SK-N-SH treated with all-trans-retinoic acid at 6 μM for 48 hours (cell line): Measurements from ENCODE around the gene PRKCB.

Source experiments
- ATAC-seq: fragments of 200-7000 bp; cut with Tn5 transposase; 3 replicates; pipeline ENCODE4 v1.9.1; 2020; ENCODE audit warnings: mild to moderate bottlenecking, moderate library complexity
- CSDC2 ChIP-seq: fragments of 250-450 bp; sonication (Bioruptor Pico); IDR thresholded peaks from 2 replicates; pipeline ENCODE4 v1.5.0; 2020; ENCODE audit warnings: mild to moderate bottlenecking, moderate library complexity
- ESRRG ChIP-seq: fragments of 250-450 bp; sonication (Bioruptor Pico); IDR thresholded peaks from 2 replicates; pipeline ENCODE4 v1.6.1; 2021; ENCODE audit warnings: mild to moderate bottlenecking
- GLIS3 ChIP-seq: fragments of 250-450 bp; sonication (Bioruptor Pico); IDR thresholded peaks from 2 replicates; pipeline ENCODE4 v1.5.0; 2020; ENCODE audit warnings: mild to moderate bottlenecking, moderate library complexity
- ISL1 ChIP-seq: fragments of 250-450 bp; sonication (Bioruptor Pico); IDR thresholded peaks from 2 replicates; pipeline ENCODE4 v2.1.2; 2022; ENCODE audit warnings: mild to moderate bottlenecking, moderate library complexity
- OSR1 ChIP-seq: fragments of 250-450 bp; sonication (Bioruptor Pico); IDR thresholded peaks from 2 replicates; pipeline ENCODE4 v1.8.0; 2022; ENCODE audit warnings: moderate library complexity, mild to moderate bottlenecking, inconsistent platforms
- PPARA ChIP-seq: fragments of 250-450 bp; sonication (Bioruptor Pico); IDR thresholded peaks from 2 replicates; pipeline ENCODE4 v1.5.0; 2020; ENCODE audit warnings: mild to moderate bottlenecking, borderline replicate concordance
- RARB ChIP-seq: fragments of 250-450 bp; sonication (Bioruptor Pico); IDR thresholded peaks from 2 replicates; pipeline ENCODE4 v1.8.0; 2021; ENCODE audit warnings: mild to moderate bottlenecking, moderate library complexity
- SNAI2 ChIP-seq: fragments of 250-450 bp; sonication (Bioruptor Pico); IDR thresholded peaks from 2 replicates; pipeline ENCODE4 v1.5.0; 2020; ENCODE audit warnings: mild to moderate bottlenecking, moderate library complexity
- TCF4 ChIP-seq: fragments of 250-450 bp; sonication (Bioruptor Pico); IDR thresholded peaks from 2 replicates; pipeline ENCODE4 v1.8.0; 2021; ENCODE audit warnings: mild to moderate bottlenecking, moderate library complexity, borderline replicate concordance
- TOX ChIP-seq: fragments of 250-450 bp; sonication (Bioruptor Pico); IDR thresholded peaks from 2 replicates; pipeline ENCODE4 v1.8.0; 2021; ENCODE audit warnings: mild to moderate bottlenecking, moderate library complexity, borderline replicate concordance
- ZC3H10 ChIP-seq: fragments of 250-450 bp; sonication (Bioruptor Pico); IDR thresholded peaks from 2 replicates; pipeline ENCODE4 v1.5.1; 2021; ENCODE audit warnings: mild to moderate bottlenecking, moderate library complexity
- ZFP3 ChIP-seq: fragments of 250-450 bp; sonication (Bioruptor Pico); IDR thresholded peaks from 2 replicates; pipeline ENCODE4 v1.5.0; 2020; ENCODE audit warnings: mild to moderate bottlenecking, moderate library complexity
- ZFP30 ChIP-seq: fragments of 450-650 bp; formaldehyde crosslinking; IDR thresholded peaks from 2 replicates; pipeline ENCODE4 v1.5.0; 2022; ENCODE audit warnings: mild to moderate bottlenecking, moderate library complexity
- ZNF70 ChIP-seq: fragments of 450-650 bp; formaldehyde crosslinking; IDR thresholded peaks from 2 replicates; pipeline ENCODE4 v1.5.0; 2020; ENCODE audit warnings: mild to moderate bottlenecking, moderate library complexity
- ZNF8 ChIP-seq: fragments of 450-650 bp; formaldehyde crosslinking; IDR thresholded peaks from 2 replicates; pipeline ENCODE4 v1.5.0; 2020; ENCODE audit warnings: mild to moderate bottlenecking, moderate library complexity
- TF ChIP-seq, protein P1 (sequence below): fragments of 250-450 bp; sonication (Bioruptor Pico); IDR thresholded peaks from 2 replicates; pipeline ENCODE4 v1.5.1; 2021; ENCODE audit warnings: mild to moderate bottlenecking, moderate library complexity
- TF ChIP-seq, protein P2 (sequence below): fragments of 250-450 bp; sonication (Bioruptor Pico); IDR thresholded peaks from 2 replicates; pipeline ENCODE4 v1.5.0; 2020; ENCODE audit warnings: mild to moderate bottlenecking, moderate library complexity
- TF ChIP-seq, protein P3 (sequence below): fragments of 250-450 bp; sonication (Bioruptor Pico); IDR thresholded peaks from 2 replicates; pipeline ENCODE4 v1.8.0; 2020; ENCODE audit warnings: mild to moderate bottlenecking, moderate library complexity, borderline replicate concordance
- TF ChIP-seq, protein P4 (sequence below): fragments of 250-450 bp; sonication (Bioruptor Pico); IDR thresholded peaks from 2 replicates; pipeline ENCODE4 v1.8.0; 2021; ENCODE audit warnings: low read depth, mild to moderate bottlenecking, moderate library complexity, borderline replicate concordance

PRKCB gene

DNA sequence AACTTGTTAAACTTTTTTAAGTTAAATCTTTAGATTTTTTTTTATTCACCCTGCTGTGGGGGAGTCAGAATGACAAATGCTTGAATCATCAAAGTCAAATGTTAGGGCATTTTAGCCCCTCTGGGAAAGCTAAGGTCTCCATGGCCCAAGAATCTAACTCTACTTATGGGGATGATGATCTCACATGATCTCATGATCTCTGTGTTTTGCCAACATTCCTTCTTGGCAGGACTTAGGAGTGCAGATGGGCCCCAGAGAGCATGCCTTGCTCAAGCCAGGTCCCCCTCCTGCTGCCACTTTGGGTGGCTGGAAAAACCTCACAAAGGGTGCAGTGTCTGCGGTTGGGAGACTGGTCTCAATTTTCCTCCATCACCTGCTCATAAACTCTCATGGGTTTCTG lies 108.6 kb downstream of the PRKCB start:
- TF ChIP-seq, protein P1, sequence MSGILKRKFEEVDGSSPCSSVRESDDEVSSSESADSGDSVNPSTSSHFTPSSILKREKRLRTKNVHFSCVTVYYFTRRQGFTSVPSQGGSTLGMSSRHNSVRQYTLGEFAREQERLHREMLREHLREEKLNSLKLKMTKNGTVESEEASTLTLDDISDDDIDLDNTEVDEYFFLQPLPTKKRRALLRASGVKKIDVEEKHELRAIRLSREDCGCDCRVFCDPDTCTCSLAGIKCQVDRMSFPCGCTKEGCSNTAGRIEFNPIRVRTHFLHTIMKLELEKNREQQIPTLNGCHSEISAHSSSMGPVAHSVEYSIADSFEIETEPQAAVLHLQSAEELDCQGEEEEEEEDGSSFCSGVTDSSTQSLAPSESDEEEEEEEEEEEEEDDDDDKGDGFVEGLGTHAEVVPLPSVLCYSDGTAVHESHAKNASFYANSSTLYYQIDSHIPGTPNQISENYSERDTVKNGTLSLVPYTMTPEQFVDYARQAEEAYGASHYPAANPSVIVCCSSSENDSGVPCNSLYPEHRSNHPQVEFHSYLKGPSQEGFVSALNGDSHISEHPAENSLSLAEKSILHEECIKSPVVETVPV (CRISPR knock-in tag): no peak
- TF ChIP-seq ISL1 (no peak), ZNF8 (CRISPR knock-in tag) (no peak)
- no peak for ATAC-seq

DNA sequence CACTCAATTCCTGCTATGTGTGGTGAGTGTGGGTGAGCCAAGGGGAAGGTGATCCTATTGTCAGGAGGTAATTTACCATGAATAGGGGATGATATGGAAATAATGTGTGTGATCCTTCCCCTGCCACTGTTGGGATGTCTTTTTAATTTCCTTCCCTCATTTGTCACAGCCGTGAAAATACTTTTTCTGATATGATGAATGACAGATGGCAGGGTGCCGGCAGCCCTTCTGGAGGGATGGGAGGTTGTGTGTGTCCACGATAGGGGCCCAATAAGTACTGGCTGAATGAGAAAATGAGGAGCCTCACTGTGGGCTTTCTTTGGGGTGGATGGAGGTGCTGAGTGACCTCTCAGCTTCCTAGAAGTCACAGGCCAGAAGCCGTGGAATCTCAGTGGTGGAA lies 109.5 kb downstream of the PRKCB start:
- no peak for TF ChIP-seq ZFP3 (CRISPR knock-in tag)
- no peak for TF ChIP-seq ZFP30 (CRISPR knock-in tag)
- no peak for TF ChIP-seq RARB (CRISPR knock-in tag)
- no peak for TF ChIP-seq TOX (CRISPR knock-in tag)
- TF ChIP-seq OSR1: no peak
- no peak for TF ChIP-seq ZNF70
- TF ChIP-seq, protein P2, sequence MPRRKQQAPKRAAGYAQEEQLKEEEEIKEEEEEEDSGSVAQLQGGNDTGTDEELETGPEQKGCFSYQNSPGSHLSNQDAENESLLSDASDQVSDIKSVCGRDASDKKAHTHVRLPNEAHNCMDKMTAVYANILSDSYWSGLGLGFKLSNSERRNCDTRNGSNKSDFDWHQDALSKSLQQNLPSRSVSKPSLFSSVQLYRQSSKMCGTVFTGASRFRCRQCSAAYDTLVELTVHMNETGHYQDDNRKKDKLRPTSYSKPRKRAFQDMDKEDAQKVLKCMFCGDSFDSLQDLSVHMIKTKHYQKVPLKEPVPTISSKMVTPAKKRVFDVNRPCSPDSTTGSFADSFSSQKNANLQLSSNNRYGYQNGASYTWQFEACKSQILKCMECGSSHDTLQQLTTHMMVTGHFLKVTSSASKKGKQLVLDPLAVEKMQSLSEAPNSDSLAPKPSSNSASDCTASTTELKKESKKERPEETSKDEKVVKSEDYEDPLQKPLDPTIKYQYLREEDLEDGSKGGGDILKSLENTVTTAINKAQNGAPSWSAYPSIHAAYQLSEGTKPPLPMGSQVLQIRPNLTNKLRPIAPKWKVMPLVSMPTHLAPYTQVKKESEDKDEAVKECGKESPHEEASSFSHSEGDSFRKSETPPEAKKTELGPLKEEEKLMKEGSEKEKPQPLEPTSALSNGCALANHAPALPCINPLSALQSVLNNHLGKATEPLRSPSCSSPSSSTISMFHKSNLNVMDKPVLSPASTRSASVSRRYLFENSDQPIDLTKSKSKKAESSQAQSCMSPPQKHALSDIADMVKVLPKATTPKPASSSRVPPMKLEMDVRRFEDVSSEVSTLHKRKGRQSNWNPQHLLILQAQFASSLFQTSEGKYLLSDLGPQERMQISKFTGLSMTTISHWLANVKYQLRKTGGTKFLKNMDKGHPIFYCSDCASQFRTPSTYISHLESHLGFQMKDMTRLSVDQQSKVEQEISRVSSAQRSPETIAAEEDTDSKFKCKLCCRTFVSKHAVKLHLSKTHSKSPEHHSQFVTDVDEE: no peak
- TF ChIP-seq TCF4 (CRISPR knock-in tag): no peak
- no peak for TF ChIP-seq CSDC2
- TF ChIP-seq, protein P3, sequence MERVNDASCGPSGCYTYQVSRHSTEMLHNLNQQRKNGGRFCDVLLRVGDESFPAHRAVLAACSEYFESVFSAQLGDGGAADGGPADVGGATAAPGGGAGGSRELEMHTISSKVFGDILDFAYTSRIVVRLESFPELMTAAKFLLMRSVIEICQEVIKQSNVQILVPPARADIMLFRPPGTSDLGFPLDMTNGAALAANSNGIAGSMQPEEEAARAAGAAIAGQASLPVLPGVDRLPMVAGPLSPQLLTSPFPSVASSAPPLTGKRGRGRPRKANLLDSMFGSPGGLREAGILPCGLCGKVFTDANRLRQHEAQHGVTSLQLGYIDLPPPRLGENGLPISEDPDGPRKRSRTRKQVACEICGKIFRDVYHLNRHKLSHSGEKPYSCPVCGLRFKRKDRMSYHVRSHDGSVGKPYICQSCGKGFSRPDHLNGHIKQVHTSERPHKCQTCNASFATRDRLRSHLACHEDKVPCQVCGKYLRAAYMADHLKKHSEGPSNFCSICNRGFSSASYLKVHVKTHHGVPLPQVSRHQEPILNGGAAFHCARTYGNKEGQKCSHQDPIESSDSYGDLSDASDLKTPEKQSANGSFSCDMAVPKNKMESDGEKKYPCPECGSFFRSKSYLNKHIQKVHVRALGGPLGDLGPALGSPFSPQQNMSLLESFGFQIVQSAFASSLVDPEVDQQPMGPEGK: no peak
- TF ChIP-seq, protein P1 (CRISPR knock-in tag): no peak
- TF ChIP-seq, protein P4, sequence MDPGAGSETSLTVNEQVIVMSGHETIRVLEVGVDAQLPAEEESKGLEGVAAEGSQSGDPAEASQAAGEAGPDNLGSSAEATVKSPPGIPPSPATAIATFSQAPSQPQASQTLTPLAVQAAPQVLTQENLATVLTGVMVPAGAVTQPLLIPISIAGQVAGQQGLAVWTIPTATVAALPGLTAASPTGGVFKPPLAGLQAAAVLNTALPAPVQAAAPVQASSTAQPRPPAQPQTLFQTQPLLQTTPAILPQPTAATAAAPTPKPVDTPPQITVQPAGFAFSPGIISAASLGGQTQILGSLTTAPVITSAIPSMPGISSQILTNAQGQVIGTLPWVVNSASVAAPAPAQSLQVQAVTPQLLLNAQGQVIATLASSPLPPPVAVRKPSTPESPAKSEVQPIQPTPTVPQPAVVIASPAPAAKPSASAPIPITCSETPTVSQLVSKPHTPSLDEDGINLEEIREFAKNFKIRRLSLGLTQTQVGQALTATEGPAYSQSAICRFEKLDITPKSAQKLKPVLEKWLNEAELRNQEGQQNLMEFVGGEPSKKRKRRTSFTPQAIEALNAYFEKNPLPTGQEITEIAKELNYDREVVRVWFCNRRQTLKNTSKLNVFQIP (CRISPR knock-in tag): no peak
- no peak for TF ChIP-seq SNAI2 (CRISPR knock-in tag)
- TF ChIP-seq ZC3H10 (CRISPR knock-in tag): no peak
- no peak for TF ChIP-seq ZNF8 (CRISPR knock-in tag)
- ATAC-seq: no peak

DNA sequence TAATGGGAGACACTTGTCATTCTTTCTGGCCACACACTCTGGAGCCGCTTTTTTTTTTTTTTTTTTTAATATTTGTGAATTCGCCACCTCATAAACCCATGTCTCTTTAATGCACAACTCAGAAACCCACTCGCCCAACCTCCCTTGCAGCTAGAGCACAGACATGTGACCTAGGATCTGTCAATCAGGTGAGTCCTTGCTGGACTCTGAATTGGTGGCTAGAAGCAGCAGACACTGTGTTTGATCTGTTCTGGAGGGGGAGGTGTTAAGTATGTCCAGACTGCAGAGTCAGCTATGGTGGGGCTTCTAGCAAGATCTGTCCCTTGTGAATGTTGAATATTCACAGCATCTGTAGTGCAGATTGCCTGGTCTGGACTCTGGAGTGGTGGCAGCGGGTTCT lies 112.1 kb downstream of the PRKCB start:
- ATAC-seq: no peak
- no peak for TF ChIP-seq OSR1
- TF ChIP-seq, protein P4 (CRISPR knock-in tag): no peak

DNA sequence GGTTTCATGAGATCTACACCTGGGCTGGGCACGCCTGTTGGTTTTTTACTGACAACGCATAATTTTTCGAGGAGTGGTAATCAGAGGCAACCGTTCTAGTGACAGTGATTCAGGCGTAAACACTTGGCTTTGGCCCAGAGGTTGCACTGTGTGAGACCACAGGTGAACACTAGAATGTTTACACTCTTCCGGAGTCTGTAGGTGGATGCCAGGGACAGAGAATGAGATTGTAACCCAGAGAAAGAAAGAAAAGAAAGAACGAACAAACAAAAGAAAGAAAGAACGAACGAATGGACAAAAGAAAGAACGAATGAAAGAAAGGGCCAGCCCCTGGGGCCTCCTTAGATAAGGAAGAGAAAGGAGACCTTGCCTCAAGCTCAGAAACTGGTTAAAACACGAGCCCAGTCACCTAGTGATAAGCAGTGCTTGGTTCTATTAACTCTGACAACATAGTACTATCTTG lies 113.2 kb downstream of the PRKCB start:
- ATAC-seq: no peak
- TF ChIP-seq ISL1: no peak
- no peak for TF ChIP-seq PPARA (CRISPR knock-in tag)
- TF ChIP-seq, protein P4 (CRISPR knock-in tag): no peak
- TF ChIP-seq GLIS3 (CRISPR knock-in tag): no peak
- TF ChIP-seq, protein P3: no peak
- no peak for TF ChIP-seq ESRRG (CRISPR knock-in tag)
- TF ChIP-seq, protein P1 (CRISPR knock-in tag): no peak
